ENCODE results near the gene RTCA.
"Not testable (repeated sequence)": the region's sequence is repeated elsewhere in the genome, so short reads cannot be mapped to it uniquely, and the experiment has no call there.

The RTCA gene

GRCh38 chr1:100313382-100313781, 47.4 kb downstream of the RTCA start:
- no peak for DNase-seq

GRCh38 chr1:100316622-100317021, 50.6 kb downstream of the RTCA start:
- no peak for DNase-seq

- no peak for DNase-seq
Measured at GRCh38 chr1:100320311-100321099, 54.5 kb downstream of the RTCA start.

- DNase-seq, result no peak
Measured at GRCh38 chr1:100321100-100321493, 55.1 kb downstream of the RTCA start.

GRCh38 chr1:100321506-100321905, 55.5 kb downstream of the RTCA start:
- no peak for DNase-seq

GRCh38 chr1:100322436-100323211, 56.6 kb downstream of the RTCA start:
- no peak for DNase-seq

GRCh38 chr1:100323419-100324106, 57.5 kb downstream of the RTCA start:
- DNase-seq, result no peak

- no peak for DNase-seq
Measured at GRCh38 chr1:100325415-100326324, 59.7 kb downstream of the RTCA start.

GRCh38 chr1:100326325-100326670, 60.3 kb downstream of the RTCA start:
- DNase-seq, result not testable (repeated sequence)

GRCh38 chr1:100328133-100328532, 62.1 kb downstream of the RTCA start:
- DNase-seq, result no peak

GRCh38 chr1:100331146-100331545, 65.1 kb downstream of the RTCA start:
- DNase-seq, result not testable (repeated sequence)

- DNase-seq, result no peak
Measured at GRCh38 chr1:100332331-100332730, 66.3 kb downstream of the RTCA start.

GRCh38 chr1:100335436-100335835, 69.4 kb downstream of the RTCA start:
- DNase-seq, result no peak

GRCh38 chr1:100337878-100338277, 71.9 kb downstream of the RTCA start:
- DNase-seq, result not testable (repeated sequence)

GRCh38 chr1:100339735-100340134, 73.7 kb downstream of the RTCA start:
- not testable (repeated sequence) for DNase-seq

- no peak for DNase-seq
Measured at GRCh38 chr1:100340494-100340893, 74.5 kb downstream of the RTCA start.

- DNase-seq, result no peak
Measured at GRCh38 chr1:100342348-100342747, 76.3 kb downstream of the RTCA start.

Data from NCI-H2029 (cell line).